Natural killer cell treated with Interleukin-12 subunit alpha and Interleukin-12 subunit beta and Interleukin-15 and Interleukin-18, amount 100 ng/mL, for 72 hours (primary cell): ENCODE data around the gene OVOL1. TPM values are rescaled to one million over a fixed set of nuclear protein-coding genes. Genes with fewer than 3 reads are reported as not detected.
"Not testable (repeated sequence)": the region's sequence is repeated elsewhere in the genome, so short reads cannot be mapped to it uniquely, and the experiment has no call there.

Source experiments
- ATAC-seq, 2 donors: fragments of 150-1000 bp; cut with Tn5 transposase in 1 of 2; sonication (Bioruptor Pico), chemical (Tn5 transposase) in 1 of 2; 2 replicates each; pipeline ENCODE4 v1.10.0; 2021
- DNase-seq: peaks from one replicate; pipeline ENCODE4 v3.0.0; 2022; ENCODE audit warnings: low spot score
- H3K27ac Mint-ChIP-seq, 2 donors: 1 replicate in 1 of 2; 2 replicates in 1 of 2; pipeline ENCODE4 v1.8.0; 2022; ENCODE audit warnings: mixed read lengths in 2 of 2, mild to moderate bottlenecking in 1 of 2, moderate library complexity in 1 of 2
- H3K27me3 Mint-ChIP-seq, 2 donors: 1 replicate in 1 of 2; 2 replicates in 1 of 2; pipeline ENCODE4 v1.8.0; 2022; ENCODE audit warnings: mixed read lengths in 2 of 2
- H3K36me3 Mint-ChIP-seq: one replicate; pipeline ENCODE4 v1.8.0; 2022; ENCODE audit warnings: mixed read lengths
- H3K4me1 Mint-ChIP-seq, 2 donors: 1 replicate in 1 of 2; 2 replicates in 1 of 2; pipeline ENCODE4 v1.8.0; 2022; ENCODE audit warnings: low read depth in 2 of 2, mixed read lengths in 2 of 2, mild to moderate bottlenecking in 1 of 2
- H3K4me3 Mint-ChIP-seq: one replicate; pipeline ENCODE4 v1.8.0; 2022; ENCODE audit warnings: mixed read lengths
- H3K9me3 Mint-ChIP-seq: 2 replicates; pipeline ENCODE4 v1.8.0; 2022; ENCODE audit warnings: mixed read lengths
- total RNA-seq, 2 donors: library from RNA; stranded (reverse); gene quantifications; one replicate each; pipeline ENCODE4 v1.2.3, GENCODE V29; 2022

Gene OVOL1
- total RNA-seq, 2 donors from 2014 or later = not detected

DNA sequence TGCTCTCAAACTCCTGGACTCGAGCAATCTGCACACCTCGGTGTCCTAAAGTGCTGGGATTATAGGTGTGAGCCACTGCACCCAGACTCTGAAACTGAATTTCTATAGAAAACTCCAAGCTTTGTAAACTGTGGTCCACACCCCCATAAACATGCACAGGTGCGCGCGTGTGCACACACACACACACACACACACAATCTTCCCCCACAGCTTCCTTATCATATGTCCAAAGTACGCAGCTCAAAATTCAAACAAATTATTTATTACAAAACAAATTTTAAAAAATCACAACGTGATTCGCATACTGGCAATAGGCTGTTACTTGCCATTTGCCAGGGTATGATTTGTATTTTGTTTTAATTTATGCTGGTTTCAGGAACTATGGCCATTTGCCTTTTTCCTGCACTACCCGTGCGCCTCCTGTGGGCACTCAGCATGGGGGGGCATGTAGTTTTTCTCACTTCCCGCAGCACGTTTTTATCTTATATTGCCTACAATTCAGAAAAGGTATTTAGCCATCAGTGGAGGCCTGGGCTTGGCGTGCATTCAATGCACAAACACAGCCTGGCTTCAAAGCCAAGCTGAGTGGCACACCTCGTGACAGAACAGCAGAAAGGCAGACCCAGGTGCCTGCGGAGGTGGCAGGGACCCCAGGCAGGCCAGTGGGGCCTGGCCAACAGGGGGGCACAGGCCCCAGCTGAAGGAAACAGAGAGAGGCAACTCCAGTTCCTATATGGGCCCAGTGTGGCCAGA, 36.1 kb downstream of the OVOL1 start:
- Mint-ChIP-seq H3K9me3 (no peaks in the 10 kb centered on the region), H3K27me3 (no peaks in the 10 kb centered on the region)

DNA sequence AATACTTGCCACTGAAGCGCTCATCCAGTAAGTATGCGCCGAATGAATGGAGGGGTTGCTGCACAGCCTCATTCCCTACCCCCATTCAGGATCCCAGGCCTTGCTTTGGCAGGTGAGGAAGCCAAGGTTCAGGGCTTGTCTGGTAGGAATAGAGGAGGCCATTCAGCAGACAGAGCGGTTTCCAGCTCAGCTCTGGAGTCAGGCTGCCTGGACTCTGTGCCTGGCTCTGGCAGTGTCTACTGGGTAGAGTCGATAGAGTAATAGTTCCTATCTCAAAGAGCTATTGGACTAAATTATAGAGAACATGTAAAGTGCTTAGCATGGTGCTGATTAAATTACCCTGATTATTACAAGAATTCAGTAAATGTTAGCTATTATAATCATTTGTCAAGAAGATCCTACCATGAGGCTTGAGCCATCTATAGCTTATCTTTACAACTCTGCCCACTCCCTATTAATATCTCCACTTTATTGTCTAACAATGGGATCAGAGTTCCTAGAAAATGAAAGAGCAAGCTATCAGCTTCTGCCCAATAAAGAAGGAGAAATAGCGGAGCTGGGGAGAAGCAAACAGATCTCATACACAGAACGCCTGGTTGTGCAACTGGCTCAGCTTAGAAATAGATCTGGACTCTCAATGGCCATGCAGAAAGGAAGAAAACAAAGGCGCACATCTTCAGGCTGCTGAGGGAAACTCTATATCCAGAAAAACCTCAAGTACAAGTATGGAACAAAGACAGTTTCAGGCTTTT, 40.3 kb downstream of the OVOL1 start:
- peaks cover 0 to 9% of the 10 kb centered on the region in 2 donors for H3K4me1 Mint-ChIP-seq
- H3K27ac Mint-ChIP-seq = no peak overlapping the region
- no peak for ATAC-seq

More for the DNA sequence above, 36.1 kb downstream of the OVOL1 start:
- Mint-ChIP-seq H3K4me3 (no peak overlapping the region), H3K4me1 (peaks cover 0 to 4% of the 10 kb centered on the region in 2 donors), H3K27ac (no peak overlapping the region), H3K36me3 (no peaks in the 10 kb centered on the region)
- DNase-seq (no peak), ATAC-seq (no peak)

DNA sequence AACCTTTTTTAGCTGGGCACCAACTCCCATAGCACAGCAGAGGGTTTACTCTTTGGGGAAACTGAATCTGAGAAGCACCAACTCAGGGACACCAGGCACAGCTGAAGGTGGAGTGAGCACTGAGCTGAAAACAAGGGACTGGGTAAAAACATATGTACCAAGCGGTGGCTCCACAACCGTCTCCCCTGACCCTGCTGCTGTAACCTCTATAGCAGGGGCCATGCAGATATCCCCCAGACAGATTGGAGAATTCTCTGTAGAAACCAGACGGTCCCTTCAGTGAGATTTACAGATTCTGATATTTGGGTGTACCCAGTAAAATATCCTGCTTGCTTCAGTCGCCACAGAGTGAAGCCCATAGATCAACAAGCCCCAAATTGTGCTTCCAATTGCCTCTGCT, 42.6 kb downstream of the OVOL1 start:
- DNase-seq = no peak
- H3K9me3 Mint-ChIP-seq = peaks cover 5% of the 10 kb centered on the region
- no peaks in the 10 kb centered on the region for H3K36me3 Mint-ChIP-seq
- no peak overlapping the region for H3K4me3 Mint-ChIP-seq
- peaks cover 17 to 18% of the 10 kb centered on the region in 2 donors for H3K27me3 Mint-ChIP-seq
- H3K27ac Mint-ChIP-seq = no peak overlapping the region
- ATAC-seq = no peak
- peaks cover 6 to 16% of the 10 kb centered on the region in 2 donors for H3K4me1 Mint-ChIP-seq

More for the DNA sequence above, 40.3 kb downstream of the OVOL1 start:
- no peaks in the 10 kb centered on the region for H3K9me3 Mint-ChIP-seq
- DNase-seq = no peak
- H3K4me3 Mint-ChIP-seq = no peak overlapping the region
- no peaks in the 10 kb centered on the region for H3K36me3 Mint-ChIP-seq
- peaks cover 9 to 11% of the 10 kb centered on the region in 2 donors for H3K27me3 Mint-ChIP-seq

DNA sequence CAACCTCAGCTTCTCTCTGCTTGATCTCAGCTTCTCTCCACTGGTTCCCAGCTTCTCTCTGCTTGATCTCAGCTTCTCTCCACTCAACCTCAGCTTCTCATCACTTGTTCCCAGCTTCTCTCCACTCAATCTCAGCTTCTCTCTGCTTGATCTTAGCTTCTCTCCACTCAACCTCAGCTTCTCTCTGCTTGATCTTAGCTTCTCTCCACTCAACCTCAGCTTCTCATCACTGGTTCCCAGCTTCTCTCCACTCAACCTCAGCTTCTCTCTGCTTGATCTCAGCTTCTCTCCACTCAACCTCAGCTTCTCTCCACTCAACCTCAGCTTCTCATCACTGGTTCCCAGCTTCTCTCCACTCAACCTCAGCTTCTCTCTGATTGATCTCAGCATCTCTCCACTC, 45.4 kb downstream of the OVOL1 start:
- not testable (repeated sequence) for H3K4me3 Mint-ChIP-seq, ATAC-seq, DNase-seq, H3K9me3 Mint-ChIP-seq, H3K36me3 Mint-ChIP-seq
- H3K4me1 Mint-ChIP-seq = peaks cover 6 to 16% of the 10 kb centered on the region in 2 donors
- H3K27ac Mint-ChIP-seq = peak overlapping the region in 1 of 2 donors; percentile 60
- H3K27me3 Mint-ChIP-seq = peaks cover 17 to 18% of the 10 kb centered on the region in 2 donors

DNA sequence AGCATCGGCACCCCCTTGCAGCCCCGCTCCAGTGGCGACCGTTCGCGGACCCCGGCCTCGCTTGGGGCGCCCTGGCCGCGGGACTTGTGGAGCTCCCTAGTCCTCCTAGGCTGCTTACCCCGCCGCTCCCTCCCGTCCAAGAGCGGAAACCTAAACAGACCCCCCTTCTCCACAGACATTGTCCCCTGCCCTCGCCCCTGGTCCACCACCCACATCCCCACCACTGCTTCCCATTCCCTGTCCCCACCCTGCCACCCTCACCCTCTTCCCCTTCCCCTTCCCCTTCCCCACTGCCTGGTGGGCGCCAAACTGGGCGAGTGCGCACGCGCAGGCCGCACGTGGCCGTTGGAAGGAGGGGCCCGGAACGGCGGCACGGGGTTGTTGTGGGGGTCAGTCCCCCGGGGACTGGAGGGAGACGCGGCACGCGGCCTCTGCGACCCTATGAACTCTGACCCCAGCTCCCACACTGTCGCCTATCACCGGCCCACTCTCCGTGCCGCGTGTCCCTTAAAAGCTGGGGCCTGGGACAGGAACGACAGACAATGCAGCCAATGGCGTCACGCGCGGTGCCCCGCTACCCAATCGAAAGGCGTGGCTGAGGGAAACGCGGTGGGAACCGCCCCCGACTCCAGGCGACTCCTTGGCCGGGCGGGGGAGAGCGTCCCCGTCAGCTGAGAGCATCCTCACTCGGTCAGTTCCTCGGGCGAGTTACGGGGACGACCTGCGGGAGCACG, 46.6 kb downstream of the OVOL1 start, which contains the start of gene SNX32:
Gene SNX32, plus strand, starts transcription at position 667 of the 734 bp plus-strand sequence. CDS start 103 bp downstream, outside the sequence.
- Mint-ChIP-seq H3K4me3 (no peak within 1 kb of the TSS), H3K9me3 (peaks cover 5% of the 10 kb centered on the region), H3K4me1 (peaks cover 6 to 16% of the 10 kb centered on the region in 2 donors), H3K27me3 (peaks cover 17 to 18% of the 10 kb centered on the region in 2 donors), H3K27ac (peak within 1 kb of the TSS in 1 of 2 donors; percentile 60), H3K36me3 (no peaks in the 10 kb centered on the region)
- ATAC-seq (peak; percentile 99 to 100), DNase-seq (peak; percentile 96)

DNA sequence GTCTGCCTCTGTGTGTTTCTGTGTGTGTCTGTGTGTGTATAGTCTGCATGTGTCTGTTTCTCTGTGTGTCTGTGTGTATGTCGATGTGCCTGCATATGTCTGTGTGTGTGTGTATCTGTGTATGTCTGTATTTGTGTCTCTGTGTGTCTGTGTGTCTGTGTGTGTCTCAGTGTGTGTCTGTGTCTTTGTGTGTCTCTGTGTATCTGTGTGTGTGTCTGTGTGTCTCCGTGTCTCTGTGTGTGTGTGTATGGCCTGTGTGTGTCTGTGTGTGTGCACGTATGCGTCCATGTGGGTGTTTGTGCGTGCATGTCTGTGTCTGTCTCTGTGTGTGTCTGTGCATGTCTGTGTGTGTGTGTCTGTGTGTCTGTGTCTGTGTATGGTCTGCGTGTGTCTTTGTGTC, 47.3 kb downstream of the OVOL1 start:
- DNase-seq (no peak), ATAC-seq (no peak)
- Mint-ChIP-seq H3K36me3 (no peaks in the 10 kb centered on the region), H3K9me3 (peaks cover 5% of the 10 kb centered on the region), H3K27ac (no peak overlapping the region), H3K4me3 (no peak overlapping the region), H3K27me3 (peaks cover 15 to 18% of the 10 kb centered on the region in 2 donors), H3K4me1 (peaks cover 6 to 16% of the 10 kb centered on the region in 2 donors)

DNA sequence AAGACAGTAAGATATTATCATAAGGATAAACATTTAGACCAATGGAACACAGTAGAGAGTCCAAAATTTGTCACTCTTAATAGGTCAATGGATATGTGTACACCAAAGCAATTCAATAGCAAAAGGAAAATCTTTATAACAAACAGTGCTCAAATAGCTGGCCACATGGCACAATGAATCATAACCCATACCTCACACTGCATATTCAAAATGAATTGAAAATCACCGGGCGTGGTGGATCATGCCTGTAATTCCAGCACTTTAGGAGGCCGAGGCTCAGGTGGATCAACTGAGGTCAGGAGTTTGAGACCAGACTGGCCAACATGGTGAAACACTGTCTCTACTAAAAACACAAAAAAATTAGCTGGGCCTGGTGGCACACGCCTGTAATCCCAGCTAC, 55.3 kb downstream of the OVOL1 start:
- Mint-ChIP-seq H3K36me3 (no peaks in the 10 kb centered on the region), H3K4me1 (no peaks in the 10 kb centered on the region), H3K27ac (no peak overlapping the region), H3K9me3 (no peaks in the 10 kb centered on the region), H3K4me3 (no peak overlapping the region), H3K27me3 (no peaks in the 10 kb centered on the region)
- no peak for DNase-seq
- no peak for ATAC-seq

DNA sequence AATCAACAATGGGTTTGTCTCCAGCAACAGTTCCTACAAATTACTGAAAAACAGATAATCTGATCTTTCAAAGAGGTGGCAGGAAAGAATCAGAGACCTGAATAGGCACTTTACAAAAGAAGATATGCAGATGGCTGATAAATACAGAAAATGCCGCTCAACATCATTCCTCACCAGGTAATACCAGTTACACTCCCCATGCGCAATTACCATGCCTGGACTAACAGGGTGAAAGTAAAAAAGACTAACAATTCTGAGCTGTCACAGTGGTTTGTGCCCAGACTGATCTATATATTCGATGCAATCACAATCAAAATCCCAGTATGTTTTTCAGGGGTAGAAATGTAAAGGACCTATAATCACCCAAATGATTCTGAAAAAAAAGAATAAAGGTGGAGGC, 56.9 kb downstream of the OVOL1 start:
- Mint-ChIP-seq H3K36me3 (no peaks in the 10 kb centered on the region), H3K27ac (no peak overlapping the region), H3K9me3 (no peaks in the 10 kb centered on the region), H3K27me3 (no peaks in the 10 kb centered on the region), H3K4me3 (no peak overlapping the region), H3K4me1 (no peaks in the 10 kb centered on the region)
- ATAC-seq (no peak), DNase-seq (no peak)

DNA sequence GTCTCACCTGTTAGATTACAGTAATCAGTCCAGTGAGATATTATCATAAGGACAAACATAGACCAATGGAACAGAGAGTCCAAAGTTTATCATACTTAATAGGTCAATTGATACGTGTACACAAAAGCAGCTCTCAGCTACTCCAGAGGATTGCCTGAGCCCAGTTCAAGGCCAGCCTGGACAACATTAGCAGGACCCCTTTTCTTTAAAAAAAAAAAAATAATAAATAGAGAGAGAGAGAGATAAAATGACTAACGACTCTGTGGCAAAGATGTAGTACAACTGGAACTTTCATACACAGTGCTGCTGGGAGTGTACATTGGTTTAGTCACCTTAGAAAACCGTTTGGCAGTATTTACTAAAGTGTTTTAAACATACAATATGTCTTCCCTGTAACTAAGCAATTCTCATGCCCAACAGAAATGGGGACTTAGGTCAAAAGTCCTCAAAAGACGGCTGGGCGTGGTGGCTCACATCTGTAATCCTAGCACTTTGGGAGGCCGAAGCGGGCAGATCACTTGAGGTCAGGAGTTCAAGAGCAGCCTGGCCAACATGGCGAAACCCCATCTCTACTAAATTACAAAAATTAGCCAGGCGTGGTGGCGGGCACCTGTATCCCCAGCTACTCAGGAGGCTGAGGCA, 57.5 kb downstream of the OVOL1 start:
- Mint-ChIP-seq H3K36me3 (no peaks in the 10 kb centered on the region), H3K4me1 (no peaks in the 10 kb centered on the region), H3K27me3 (no peaks in the 10 kb centered on the region), H3K9me3 (no peaks in the 10 kb centered on the region), H3K27ac (no peak overlapping the region), H3K4me3 (no peak overlapping the region)
- DNase-seq (no peak), ATAC-seq (no peak)

Other genes with a start within 250 kb of the OVOL1 start
- 10 to 100 TPM; 42.3 to 60.2 TPM for gene LTBP3, start 228.7 kb upstream of the OVOL1 start, total RNA-seq
- gene ZNRD2, start 216.6 kb upstream of the OVOL1 start, total RNA-seq = 10 to 100 TPM; 55.8 to 89.3 TPM
- gene FAM89B, start 214.5 kb upstream of the OVOL1 start, total RNA-seq = 10 to 100 TPM; 38.0 to 71.5 TPM
- gene EHBP1L1, start 211.0 kb upstream of the OVOL1 start, total RNA-seq = 100 to 1,000 TPM; 156 to 188 TPM
- 1 to 10 TPM; 2.3 to 2.8 TPM for gene KCNK7, start 191.3 kb upstream of the OVOL1 start, total RNA-seq
- 10 to 100 TPM; 81.1 to 83.3 TPM for gene MAP3K11, start 172.8 kb upstream of the OVOL1 start, total RNA-seq
- gene PCNX3, start 171.3 kb upstream of the OVOL1 start, total RNA-seq = 10 to 100 TPM; 65.1 to 96.9 TPM
- 100 to 1,000 TPM; 139 to 140 TPM for gene SIPA1, start 149.0 kb upstream of the OVOL1 start, total RNA-seq
- 10 to 100 TPM; 85.2 to 96.4 TPM for gene RELA, start 124.1 kb upstream of the OVOL1 start, total RNA-seq
- 10 to 100 TPM; 77.5 to 82.9 TPM for gene KAT5, start 74.8 kb upstream of the OVOL1 start, total RNA-seq
- 100 to 1,000 TPM in 1 of 2 donors, 10 to 100 TPM in 1; 87.3 to 138 TPM for gene RNASEH2C, start 66.3 kb upstream of the OVOL1 start, total RNA-seq
- gene AP5B1, start 6.1 kb upstream of the OVOL1 start, total RNA-seq = 10 to 100 TPM; 15.8 to 25.4 TPM
- gene SNX32, start 46.9 kb downstream of the OVOL1 start, total RNA-seq = 1 to 10 TPM in 1 of 2 donors, under 1 TPM in 1; 0.52 to 1.0 TPM
- 1,000 to 10,000 TPM; 1,401 to 1,644 TPM for gene CFL1, start 71.1 kb downstream of the OVOL1 start, total RNA-seq
- gene MUS81, start 73.4 kb downstream of the OVOL1 start, total RNA-seq = 100 to 1,000 TPM in 1 of 2 donors, 10 to 100 TPM in 1; 85.7 to 109 TPM
- gene EFEMP2, start 85.7 kb downstream of the OVOL1 start, total RNA-seq = 10 to 100 TPM in 1 of 2 donors, 1 to 10 TPM in 1; 7.5 to 10.6 TPM
- gene CTSW, start 92.8 kb downstream of the OVOL1 start, total RNA-seq = 100 to 1,000 TPM; 124 to 886 TPM
- gene FIBP, start 101.4 kb downstream of the OVOL1 start, total RNA-seq = 100 to 1,000 TPM in 1 of 2 donors, 10 to 100 TPM in 1; 76.6 to 157 TPM
- gene CCDC85B, start 103.6 kb downstream of the OVOL1 start, total RNA-seq = 10 to 100 TPM; 44.6 to 89.8 TPM
- 10 to 100 TPM in 1 of 2 donors, 1 to 10 TPM in 1; 7.9 to 18.1 TPM for gene FOSL1, start 113.3 kb downstream of the OVOL1 start, total RNA-seq
- gene C11orf68, start 132.0 kb downstream of the OVOL1 start, total RNA-seq = 10 to 100 TPM; 15.4 to 24.7 TPM
- 10 to 100 TPM; 88.5 to 95.6 TPM for gene DRAP1, start 132.4 kb downstream of the OVOL1 start, total RNA-seq
- gene TSGA10IP, start 158.4 kb downstream of the OVOL1 start, total RNA-seq = not detected
- gene SART1, start 174.7 kb downstream of the OVOL1 start, total RNA-seq = 100 to 1,000 TPM in 1 of 2 donors, 10 to 100 TPM in 1; 72.9 to 107 TPM
- 10 to 100 TPM; 69.6 to 82.1 TPM for gene EIF1AD, start 215.1 kb downstream of the OVOL1 start, total RNA-seq
- gene BANF1, start 215.4 kb downstream of the OVOL1 start, total RNA-seq = 100 to 1,000 TPM; 190 to 376 TPM
- gene CST6, start 224.9 kb downstream of the OVOL1 start, total RNA-seq = under 1 TPM in 1 of 2 donors, not detected in 1; 0.52 TPM
- gene CATSPER1, start 239.4 kb downstream of the OVOL1 start, total RNA-seq = 1 to 10 TPM; 1.5 to 8.8 TPM